GM21515 (cell line): ENCODE data around the gene SUPT20HL2.
"Not testable (repeated sequence)": the region's sequence is repeated elsewhere in the genome, so short reads cannot be mapped to it uniquely, and the experiment has no call there.

Experiments
- ATAC-seq: cut with Tn5 transposase; IDR thresholded peaks from one replicate; pipeline ENCODE4 v1.9.1; 2021; ENCODE audit not compliant: unreplicated experiment

Gene SUPT20HL2

DNA sequence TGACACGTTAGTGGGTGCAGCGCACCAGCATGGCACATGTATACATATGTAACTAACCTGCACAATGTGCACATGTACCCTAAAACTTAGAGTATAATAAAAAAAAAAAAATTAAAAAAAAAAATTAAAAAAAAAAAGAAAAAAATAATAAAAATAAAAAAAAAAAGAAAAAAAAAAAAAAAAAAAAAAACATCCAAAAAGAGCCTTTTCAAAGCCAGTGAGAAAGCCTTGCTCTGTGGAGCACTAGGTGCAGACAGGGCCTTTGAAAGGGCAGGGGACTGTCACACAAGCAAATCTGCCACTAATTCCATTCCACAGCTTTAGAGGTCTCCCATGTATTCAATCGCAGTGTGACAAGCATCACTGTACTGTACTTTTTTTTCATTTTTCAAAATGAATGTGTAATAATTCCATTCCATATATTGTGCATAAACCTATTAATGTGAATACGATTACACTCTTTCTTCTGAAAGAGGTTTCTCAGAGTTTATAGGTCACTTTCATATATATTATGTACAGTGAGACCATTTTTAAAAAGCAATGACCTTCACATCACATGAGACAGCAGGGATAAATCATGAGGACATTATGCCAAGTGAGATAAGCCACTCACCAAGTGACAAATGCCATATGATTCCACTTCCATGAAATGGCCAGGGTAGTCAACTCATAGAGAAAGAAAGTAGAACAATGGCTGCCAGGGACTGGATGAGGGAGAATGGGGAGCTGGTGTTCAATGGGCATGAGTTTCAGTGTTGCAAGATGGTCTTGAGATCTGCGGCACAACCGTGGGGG lies 4.1 kb downstream of the SUPT20HL2 start:
- not testable (repeated sequence) for ATAC-seq

DNA sequence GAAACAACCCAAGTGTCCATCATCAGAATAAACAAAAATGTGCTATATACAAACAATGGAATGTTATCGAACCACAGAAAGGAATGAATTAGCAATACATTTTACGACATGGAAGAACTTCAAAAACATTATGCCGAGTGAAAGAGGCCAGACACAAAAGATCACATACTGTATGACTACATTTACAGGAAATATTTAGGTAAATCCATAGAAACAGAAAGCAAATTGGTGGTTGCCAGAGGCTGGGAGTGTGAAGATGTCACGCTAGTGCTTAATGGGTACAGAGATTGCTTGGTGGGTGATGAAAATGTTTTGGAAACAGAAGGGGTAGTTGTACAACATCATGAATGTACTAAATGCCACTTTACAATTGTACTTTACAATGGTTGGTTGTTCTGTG lies 5.1 kb downstream of the SUPT20HL2 start:
- ATAC-seq, result not testable (repeated sequence)

GRCh38 chrX:24306440-24306839 lies 7.4 kb downstream of the SUPT20HL2 start:
- no peak for ATAC-seq

- ATAC-seq, result no peak
These were observed 8.0 kb downstream of the SUPT20HL2 start for GRCh38 chrX:24305905-24306304.

GRCh38 chrX:24301806-24302205 lies 12.1 kb downstream of the SUPT20HL2 start:
- no peak for ATAC-seq

GRCh38 chrX:24301060-24301459 lies 12.8 kb downstream of the SUPT20HL2 start:
- no peak for ATAC-seq

DNA sequence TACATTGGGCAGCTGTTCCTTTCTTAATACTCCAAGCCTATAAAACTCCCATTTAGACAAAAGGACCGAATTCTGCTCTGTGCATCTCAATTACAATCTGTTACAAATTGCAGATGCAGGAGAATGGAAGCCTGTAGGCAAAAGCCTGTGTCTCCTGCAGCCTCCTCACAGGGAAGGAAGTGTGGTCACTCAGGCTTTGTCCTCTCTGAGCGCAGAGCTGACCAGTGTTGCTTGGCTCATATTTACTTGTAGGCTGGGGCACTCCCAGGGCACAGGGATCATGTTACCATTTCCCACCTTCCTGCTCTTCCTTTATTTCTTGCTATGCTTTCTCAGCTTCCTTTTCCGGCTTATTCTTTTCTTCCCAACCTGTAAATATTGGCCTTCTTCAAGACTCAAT lies 15.7 kb downstream of the SUPT20HL2 start:
- no peak for ATAC-seq

GRCh38 chrX:24294619-24295018 lies 19.2 kb downstream of the SUPT20HL2 start:
- no peak for ATAC-seq

- ATAC-seq, result no peak
These were observed 20.5 kb downstream of the SUPT20HL2 start for GRCh38 chrX:24293412-24293811.

- ATAC-seq, result no peak
These were observed 21.5 kb downstream of the SUPT20HL2 start for GRCh38 chrX:24292353-24292752.

GRCh38 chrX:24285082-24285481 lies 28.8 kb downstream of the SUPT20HL2 start:
- no peak for ATAC-seq

GRCh38 chrX:24283127-24283794 lies 30.6 kb downstream of the SUPT20HL2 start:
- ATAC-seq, result no peak

- no peak for ATAC-seq
These were observed 31.3 kb downstream of the SUPT20HL2 start for GRCh38 chrX:24282381-24283126.

- ATAC-seq, result no peak
These were observed 36.5 kb downstream of the SUPT20HL2 start for GRCh38 chrX:24277405-24277804.

DNA sequence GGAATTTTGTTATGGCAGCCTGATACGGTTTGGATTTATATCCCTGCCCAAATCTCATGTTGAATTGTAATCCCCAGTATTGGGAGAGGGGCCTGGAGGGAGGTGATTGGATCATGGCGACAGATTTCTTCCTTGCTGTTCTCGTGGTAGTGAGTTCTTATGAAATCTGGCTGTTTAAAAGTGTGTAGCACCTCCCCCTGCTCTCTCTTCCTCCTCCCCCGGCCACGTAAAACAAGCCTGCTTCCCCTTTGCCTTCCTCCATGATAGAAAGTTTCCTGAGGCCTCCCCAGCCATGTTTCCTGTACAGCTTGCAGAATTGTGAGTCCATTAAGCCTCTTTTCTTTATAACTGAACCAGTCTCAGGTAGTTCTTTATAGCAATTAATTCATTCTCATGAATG lies 37.9 kb downstream of the SUPT20HL2 start:
- ATAC-seq, result no peak

DNA sequence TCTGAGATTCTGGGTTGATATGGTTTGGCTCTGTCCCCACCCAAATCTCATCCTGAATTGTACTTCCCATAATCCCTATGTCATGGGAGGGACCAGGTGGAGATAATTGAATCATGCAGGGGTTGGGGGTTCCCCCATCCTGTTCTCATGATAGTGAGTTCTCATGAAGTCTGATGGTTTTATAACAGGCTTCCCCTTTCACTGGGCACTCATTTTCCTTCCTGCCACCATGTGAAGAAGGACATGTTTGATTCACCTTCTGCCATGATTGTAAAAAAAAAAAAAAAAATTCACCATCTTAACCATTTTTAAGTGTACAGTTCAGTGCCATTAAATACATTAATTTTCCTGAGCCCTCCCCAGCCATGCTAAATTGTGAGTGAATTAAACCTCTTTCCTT lies 42.6 kb downstream of the SUPT20HL2 start:
- ATAC-seq, result no peak

GRCh38 chrX:24268786-24269185 lies 45.1 kb downstream of the SUPT20HL2 start:
- ATAC-seq, result no peak

GRCh38 chrX:24266996-24267395 lies 46.9 kb downstream of the SUPT20HL2 start:
- no peak for ATAC-seq

DNA sequence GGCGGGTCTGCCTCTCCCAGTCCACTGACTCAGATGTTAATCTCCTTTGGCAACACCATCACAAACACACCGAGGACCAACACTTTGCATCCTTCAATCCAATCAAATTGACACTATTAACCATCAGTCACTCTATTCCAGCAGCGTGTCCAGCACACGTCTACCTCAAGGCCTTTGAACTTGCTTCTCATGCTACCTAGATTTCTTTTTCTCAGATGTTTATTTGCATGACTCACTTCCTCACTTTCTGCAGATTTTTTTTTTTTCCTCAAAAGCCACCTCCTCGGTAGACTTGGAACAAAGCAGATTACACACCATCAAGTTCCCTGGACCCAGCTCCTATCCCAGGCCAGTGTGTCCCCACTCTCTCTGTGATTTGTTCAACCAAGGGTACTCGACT lies 49.5 kb downstream of the SUPT20HL2 start:
- ATAC-seq, result no peak

- ATAC-seq, result no peak
These were observed 51.6 kb downstream of the SUPT20HL2 start for GRCh38 chrX:24262309-24262708.
